AG09319 (cell line): ENCODE results near the gene A3GALT2.

Experiments used
- DNase-seq: peaks from one replicate; pipeline ENCODE4 v3.0.0-alpha.2; 2010; ENCODE audit warnings: low read depth; ENCODE audit errors: extremely low read depth
- CTCF ChIP-seq: IDR thresholded peaks from 2 replicates; pipeline ENCODE4 v1.5.1; 2011; ENCODE audit warnings: low read depth, mild to moderate bottlenecking, inconsistent platforms, low read length, moderate library complexity

The A3GALT2 gene

GRCh38 chr1:33275195-33275594 is 45.7 kb downstream of the A3GALT2 start:
- TF ChIP-seq CTCF = no peak
- no peak for DNase-seq

- TF ChIP-seq CTCF = no peak
- no peak for DNase-seq
Observed at GRCh38 chr1:33274446-33274845, 46.5 kb downstream of the A3GALT2 start.

GRCh38 chr1:33273961-33274371 is 46.9 kb downstream of the A3GALT2 start:
- no peak for DNase-seq

GRCh38 chr1:33273406-33273805 is 47.5 kb downstream of the A3GALT2 start:
- no peak for DNase-seq
- TF ChIP-seq CTCF = no peak

More at GRCh38 chr1:33273961-33274371, 46.9 kb downstream of the A3GALT2 start:
- no peak for TF ChIP-seq CTCF

- no peak for DNase-seq
- no peak for TF ChIP-seq CTCF
Observed at GRCh38 chr1:33272930-33273329, 48.0 kb downstream of the A3GALT2 start.

GRCh38 chr1:33272509-33272908 is 48.4 kb downstream of the A3GALT2 start:
- DNase-seq = no peak
- TF ChIP-seq CTCF = no peak

GRCh38 chr1:33271666-33272505 is 49.0 kb downstream of the A3GALT2 start:
- no peak for TF ChIP-seq CTCF

More at GRCh38 chr1:33271666-33272505, 49.0 kb downstream of the A3GALT2 start:
- DNase-seq = no peak
